PC-9 (cell line): ENCODE measurements around the gene NDC1. TPM values are rescaled to one million over a fixed set of nuclear protein-coding genes. Genes with fewer than 3 reads are reported as not detected.
"Not testable (repeated sequence)": the region's sequence is repeated elsewhere in the genome, so short reads cannot be mapped to it uniquely, and the experiment has no call there.

ENCODE experiments used
- BruUV-seq: library from RNA; stranded (reverse); fragments of 400-500 nt; replicated peaks from 2 replicates; lab custom pipeline; 2021; lab: Mats Ljungman, UMichigan
- CTCF ChIA-PET: fragments of 300-600 bp; sonication (Branson Sonifier 250); formaldehyde crosslinking; loops from one replicate; lab custom pipeline; 2022; ENCODE audit warnings: antibody characterized with exemption; lab: Charles Lee
- POLR2A ChIA-PET: fragments of 300-600 bp; sonication (Branson Sonifier 250); formaldehyde crosslinking; loops from one replicate; lab custom pipeline; 2022; ENCODE audit warnings: antibody characterized with exemption; ENCODE audit not compliant: unreplicated experiment; lab: Charles Lee
- DNase-seq, 2 experiments: peaks; one replicate each; pipeline versions ENCODE4 v3.0.0 to v3.0.0-alpha.2; 2015 to 2022; ENCODE audit warnings: mixed read lengths in 1 of 2
- H2AFZ ChIP-seq: fragments of 200-600 bp; sonication (generic); 2 replicates; pipeline ENCODE4 v1.8.1; 2017; ENCODE audit warnings: antibody characterized with exemption
- H3F3A ChIP-seq: fragments of 200-600 bp; sonication (generic); 2 replicates; pipeline ENCODE4 v1.8.1; 2017; ENCODE audit warnings: antibody characterized with exemption, mild to moderate bottlenecking, low read depth; ENCODE audit not compliant: insufficient read depth
- H3K27ac ChIP-seq: fragments of 200-600 bp; sonication (generic); 2 replicates; pipeline ENCODE4 v1.6.1; 2016; ENCODE audit warnings: mixed run types
- H3K27me3 ChIP-seq: fragments of 200-600 bp; sonication (generic); 2 replicates; pipeline ENCODE4 v1.6.1; 2016; ENCODE audit warnings: low read depth, mixed run types; ENCODE audit not compliant: insufficient read depth
- H3K36me3 ChIP-seq: fragments of 200-600 bp; sonication (generic); 2 replicates; pipeline ENCODE4 v1.6.1; 2016; ENCODE audit warnings: low read depth, mixed run types
- H3K4me1 ChIP-seq: fragments of 200-600 bp; sonication (generic); replicated peaks from 2 replicates; pipeline ENCODE4 v1.6.1; 2016; ENCODE audit warnings: mixed run types; ENCODE audit not compliant: insufficient read depth
- H3K4me2 ChIP-seq: fragments of 200-600 bp; sonication (generic); 2 replicates; pipeline ENCODE4 v1.6.1; 2017; ENCODE audit warnings: mixed run types
- H3K4me3 ChIP-seq: fragments of 200-600 bp; sonication (generic); 2 replicates; pipeline ENCODE4 v1.6.1; 2016; ENCODE audit warnings: mixed run types
- H3K79me2 ChIP-seq: fragments of 200-600 bp; sonication (generic); 2 replicates; pipeline ENCODE4 v1.6.1; 2017; ENCODE audit warnings: low read depth, mixed run types
- H3K9me2 ChIP-seq: fragments of 200-600 bp; sonication (generic); 2 replicates; pipeline ENCODE4 v1.8.1; 2017; ENCODE audit warnings: mild to moderate bottlenecking; ENCODE audit not compliant: insufficient read depth
- H3K9me3 ChIP-seq: fragments of 200-600 bp; sonication (generic); 2 replicates; pipeline ENCODE4 v1.8.1; 2016; ENCODE audit warnings: low read depth; ENCODE audit not compliant: insufficient read depth
- H4K20me1 ChIP-seq: fragments of 200-600 bp; sonication (generic); 2 replicates; pipeline ENCODE4 v1.8.1; 2017; ENCODE audit not compliant: insufficient read depth
- CTCF ChIP-seq: fragments of 200-600 bp; sonication (generic); conservative IDR thresholded peaks from 2 replicates; pipeline ENCODE4 v1.6.1; 2017; ENCODE audit warnings: mixed run types, antibody characterized with exemption, mild to moderate bottlenecking, moderate library complexity
- EZH2 ChIP-seq: fragments of 200-600 bp; sonication (generic); IDR thresholded peaks from 2 replicates; pipeline ENCODE4 v1.8.0; 2017; ENCODE audit warnings: antibody characterized with exemption, low read depth
- intact Hi-C: fragments of 100-400 bp; cut with micrococcal nuclease; formaldehyde crosslinking; loops from one replicate; pipeline ENCODE4 v1.10.0; 2022; ENCODE audit not compliant: unreplicated experiment
- total RNA-seq: library from RNA; stranded (reverse); gene quantifications from 2 replicates; pipeline ENCODE4 v1.2.3, GENCODE V29; 2021

Gene NDC1
- total RNA-seq, 1 experiment from 2014 or later, result 47.6 TPM

- BruUV-seq, result no TSS peak
- no peaks in the 10 kb centered on the region for H3K4me1 ChIP-seq
- POLR2A ChIA-PET, result no interaction called here
- TF ChIP-seq CTCF (no peak), EZH2 (no peak)
- no peaks in the 10 kb centered on the region for H3K79me2 ChIP-seq
- H4K20me1 ChIP-seq, result no peaks in the 10 kb centered on the region
- intact Hi-C loops, result no loop called here
- no peak overlapping the region for H3K4me3 ChIP-seq
- H2AFZ ChIP-seq, result no peak overlapping the region
- DNase-seq, result no peak
- CTCF ChIA-PET, result no interaction called here
- no peak overlapping the region for H3K27ac ChIP-seq
- H3K9me3 ChIP-seq, result no peaks in the 10 kb centered on the region
- H3K27me3 ChIP-seq, result no peaks in the 10 kb centered on the region
- H3K9me2 ChIP-seq, result no peaks in the 10 kb centered on the region
- no peaks in the 10 kb centered on the region for H3F3A ChIP-seq
- H3K36me3 ChIP-seq, result peaks cover 9% of the 10 kb centered on the region; the same call in 1 of the 2 replicates
- H3K4me2 ChIP-seq, result no peak overlapping the region
Measured at GRCh38 chr1:53763911-53764310, 74.2 kb downstream of the NDC1 start.

- no peak overlapping the region for H2AFZ ChIP-seq
- no peaks in the 10 kb centered on the region for H3K9me3 ChIP-seq
- no peaks in the 10 kb centered on the region for H3K79me2 ChIP-seq
- DNase-seq, result no peak
- H3K9me2 ChIP-seq, result no peaks in the 10 kb centered on the region
- H3F3A ChIP-seq, result no peaks in the 10 kb centered on the region
- no peak overlapping the region for H3K4me2 ChIP-seq
- H3K27ac ChIP-seq, result no peak overlapping the region
- no TSS peak for BruUV-seq
- H3K36me3 ChIP-seq, result peaks cover 5% of the 10 kb centered on the region; the same call in 1 of the 2 replicates
- H3K4me3 ChIP-seq, result no peak overlapping the region
- no peaks in the 10 kb centered on the region for H3K27me3 ChIP-seq
- ChIA-PET CTCF (no interaction called here), POLR2A (no interaction called here)
- intact Hi-C loops, result no loop called here
- TF ChIP-seq EZH2 (no peak), CTCF (no peak)
- no peaks in the 10 kb centered on the region for H4K20me1 ChIP-seq
- H3K4me1 ChIP-seq, result no peaks in the 10 kb centered on the region
Measured at GRCh38 chr1:53763461-53763860, 74.6 kb downstream of the NDC1 start.

GRCh38 chr1:53760497-53760896 is 77.6 kb downstream of the NDC1 start:
- H3K79me2 ChIP-seq, H3K4me3 ChIP-seq, H3K27ac ChIP-seq, H3F3A ChIP-seq, H4K20me1 ChIP-seq, intact Hi-C loops, H3K9me3 ChIP-seq, DNase-seq, BruUV-seq, POLR2A ChIA-PET, H3K36me3 ChIP-seq, H3K9me2 ChIP-seq, H3K4me2 ChIP-seq, H3K4me1 ChIP-seq, H3K27me3 ChIP-seq, H2AFZ ChIP-seq: not testable (repeated sequence)
- CTCF ChIA-PET, result interaction anchor here (0.6 kb wide), 1 partner anchor 73 kb away, joined by 4 read pairs; no protein-coding TSS in a partner anchor

GRCh38 chr1:53755874-53756273 is 82.2 kb downstream of the NDC1 start:
- H3F3A ChIP-seq, result no peaks in the 10 kb centered on the region
- DNase-seq, result no peak
- POLR2A ChIA-PET, result no interaction called here
- H3K4me2 ChIP-seq, result no peak overlapping the region
- no peaks in the 10 kb centered on the region for H4K20me1 ChIP-seq
- no peaks in the 10 kb centered on the region for H3K4me1 ChIP-seq
- no peak overlapping the region for H3K27ac ChIP-seq
- no peaks in the 10 kb centered on the region for H3K9me2 ChIP-seq
- TF ChIP-seq CTCF (no peak), EZH2 (no peak)
- H3K27me3 ChIP-seq, result no peaks in the 10 kb centered on the region
- no TSS peak for BruUV-seq
- H3K79me2 ChIP-seq, result no peaks in the 10 kb centered on the region
- H3K36me3 ChIP-seq, result no peaks in the 10 kb centered on the region
- H2AFZ ChIP-seq, result no peak overlapping the region
- CTCF ChIA-PET, result no interaction called here
- no peaks in the 10 kb centered on the region for H3K9me3 ChIP-seq
- intact Hi-C loops, result no loop called here
- no peak overlapping the region for H3K4me3 ChIP-seq
